ENCODE results near the gene CENPX. TPM values are rescaled to one million over a fixed set of nuclear protein-coding genes. Genes with fewer than 3 reads are reported as not detected.
A peak's percentile ranks its signal among the peaks of the same experiment; 100 is the strongest.

The CENPX gene
- total and polyA plus RNA-seq, 2 of the 13 experiments (the other 11 are each of a cell fraction or from before 2014, with no cell fraction given), result 92.7 to 170 TPM

GRCh38 chr17:82037092-82037888, 14.6 kb upstream of the CENPX start, which contains the start of gene DCXR (continued):
- TF ChIP-seq AHDC1 (CRISPR knock-in tag; IDR thresholded peaks at IDR 0.05; ENCODE audit: borderline replicate concordance) (no peak), ZHX2 (IDR thresholded peaks at IDR 0.05; ENCODE audit: low read depth) (0 out of 2 replicates have a peak, but pooled peaks have one; percentile 45), ZHX2 (CRISPR knock-in tag; IDR thresholded peaks at IDR 0.05; ENCODE audit: borderline replicate concordance) (no peak), ZNF326 (CRISPR knock-in tag; IDR thresholded peaks at IDR 0.05; ENCODE audit: borderline replicate concordance) (no peak), ZNF10 (CRISPR knock-in tag; IDR thresholded peaks at IDR 0.05; ENCODE audit: borderline replicate concordance, low read depth) (no peak), ZNF510 (CRISPR knock-in tag; IDR thresholded peaks at IDR 0.05; ENCODE audit: low read depth) (peak; percentile 86; the same call in 1 of the 2 replicates), PTBP1 (IDR thresholded peaks at IDR 0.05; ENCODE audit: low read depth, low read length, poor library complexity, severe bottlenecking) (peak; percentile 90), ZNF414 (CRISPR knock-in tag; IDR thresholded peaks at IDR 0.05) (no peak; the same call in none of the 2 replicates), ZNF3 (CRISPR knock-in tag; IDR thresholded peaks at IDR 0.05) (no peak), DMAP1 (CRISPR knock-in tag; IDR thresholded peaks at IDR 0.05) (peak; percentile 73), ZBTB43 (CRISPR knock-in tag; conservative IDR thresholded peaks at IDR 0.05) (peak; percentile 16; the same call in 1 of the 2 replicates), ZNF18 (CRISPR knock-in tag; IDR thresholded peaks at IDR 0.05; ENCODE audit: insufficient replicate concordance) (peak; percentile 47)

Data from HepG2 (cell line).